HepG2 (cell line): ENCODE results near the gene ARPC1B. TPM values are rescaled to one million over a fixed set of nuclear protein-coding genes. Genes with fewer than 3 reads are reported as not detected.

Experiments used
- GABPB1 ChIP-seq: IDR thresholded peaks from 2 replicates; pipeline ENCODE4 v1.6.1; 2016; ENCODE audit warnings: mild to moderate bottlenecking, missing genetic modification reagents, moderate library complexity, missing compliant biosample characterization
- KDM3A ChIP-seq: IDR thresholded peaks from 2 replicates; pipeline ENCODE4 v1.6.1; 2018; ENCODE audit warnings: low read depth, missing compliant biosample characterization
- PITX1 ChIP-seq: sonication (generic); formaldehyde crosslinking; IDR thresholded peaks from 2 replicates; pipeline ENCODE4 v1.5.1; 2020; ENCODE audit warnings: mild to moderate bottlenecking, missing genetic modification reagents
- RARA ChIP-seq: IDR thresholded peaks from 2 replicates; pipeline ENCODE4 v1.6.1; 2016; ENCODE audit warnings: missing genetic modification reagents, missing compliant biosample characterization
- SP4 ChIP-seq: sonication (generic); formaldehyde crosslinking; IDR thresholded peaks from 2 replicates; pipeline ENCODE4 v1.8.1; 2023; ENCODE audit warnings: mild to moderate bottlenecking, missing genetic modification reagents
- SPEN ChIP-seq: sonication (generic); formaldehyde crosslinking; IDR thresholded peaks from 2 replicates; pipeline ENCODE4 v1.5.1; 2020; ENCODE audit warnings: low read depth, mild to moderate bottlenecking, missing genetic modification reagents
- TEAD2 ChIP-seq: sonication (generic); formaldehyde crosslinking; IDR thresholded peaks from 2 replicates; pipeline ENCODE4 v1.9.0; 2021; ENCODE audit warnings: missing genetic modification reagents
- ZBTB7A ChIP-seq: sonication (generic); formaldehyde crosslinking; IDR thresholded peaks from 2 replicates; pipeline ENCODE4 v1.8.0; 2022; ENCODE audit warnings: mild to moderate bottlenecking, missing genetic modification reagents
- ZNF460 ChIP-seq: sonication (generic); formaldehyde crosslinking; IDR thresholded peaks from 2 replicates; pipeline ENCODE4 v1.5.1; 2020; ENCODE audit warnings: missing genetic modification reagents, mild to moderate bottlenecking, borderline replicate concordance
- polyA plus RNA-seq, 8 experiments: library from polyadenylated mRNA; depleted of rRNA in 3 of 8; stranded (reverse) in 7 of 8; unstranded in 1 of 8; fragments of >200 nt; fragmentation: Illumina TruSeq in 4 of 8; extraction: Trizol in 4 of 8; gene quantifications; 2 replicates each; pipeline versions ENCODE4 v1.2.1 to v1.2.3, GENCODE V29; 2011 to 2016; ENCODE audit warnings: low read depth in 4 of 8, missing spikeins in 1 of 8, mixed read lengths in 1 of 8; ENCODE audit not compliant: insufficient read depth in 1 of 8
- total RNA-seq, 5 experiments: library from RNA; depleted of rRNA; stranded (reverse); fragments of >200 nt; fragmentation: Illumina TruSeq; extraction: Trizol; gene quantifications; 2 replicates each; pipeline ENCODE4 v1.2.3, GENCODE V29; 2016; ENCODE audit warnings: low read depth in 1 of 5
- TF ChIP-seq, protein P1 (sequence below): IDR thresholded peaks from 2 replicates; pipeline ENCODE4 v1.6.1; 2012; ENCODE audit warnings: low read depth, low read length, improper control_type of control experiment
- TF ChIP-seq, protein P2 (sequence below): sonication (generic); formaldehyde crosslinking; IDR thresholded peaks from 2 replicates; pipeline ENCODE4 v1.5.1; 2020; ENCODE audit warnings: mild to moderate bottlenecking, missing genetic modification reagents, borderline replicate concordance
- TF ChIP-seq, protein P3 (sequence below): sonication (generic); formaldehyde crosslinking; IDR thresholded peaks from 2 replicates; pipeline ENCODE4 v1.5.0; 2020; ENCODE audit warnings: mild to moderate bottlenecking, missing genetic modification reagents
- TF ChIP-seq, protein P4 (sequence below): conservative IDR thresholded peaks from 2 replicates; pipeline ENCODE4 v1.6.1; 2018; ENCODE audit warnings: missing genetic modification reagents

ARPC1B gene
- total and polyA plus RNA-seq, 2 of the 13 experiments (the other 11 are each of a cell fraction or from before 2014, with no cell fraction given): 72.9 to 89.1 TPM

DNA sequence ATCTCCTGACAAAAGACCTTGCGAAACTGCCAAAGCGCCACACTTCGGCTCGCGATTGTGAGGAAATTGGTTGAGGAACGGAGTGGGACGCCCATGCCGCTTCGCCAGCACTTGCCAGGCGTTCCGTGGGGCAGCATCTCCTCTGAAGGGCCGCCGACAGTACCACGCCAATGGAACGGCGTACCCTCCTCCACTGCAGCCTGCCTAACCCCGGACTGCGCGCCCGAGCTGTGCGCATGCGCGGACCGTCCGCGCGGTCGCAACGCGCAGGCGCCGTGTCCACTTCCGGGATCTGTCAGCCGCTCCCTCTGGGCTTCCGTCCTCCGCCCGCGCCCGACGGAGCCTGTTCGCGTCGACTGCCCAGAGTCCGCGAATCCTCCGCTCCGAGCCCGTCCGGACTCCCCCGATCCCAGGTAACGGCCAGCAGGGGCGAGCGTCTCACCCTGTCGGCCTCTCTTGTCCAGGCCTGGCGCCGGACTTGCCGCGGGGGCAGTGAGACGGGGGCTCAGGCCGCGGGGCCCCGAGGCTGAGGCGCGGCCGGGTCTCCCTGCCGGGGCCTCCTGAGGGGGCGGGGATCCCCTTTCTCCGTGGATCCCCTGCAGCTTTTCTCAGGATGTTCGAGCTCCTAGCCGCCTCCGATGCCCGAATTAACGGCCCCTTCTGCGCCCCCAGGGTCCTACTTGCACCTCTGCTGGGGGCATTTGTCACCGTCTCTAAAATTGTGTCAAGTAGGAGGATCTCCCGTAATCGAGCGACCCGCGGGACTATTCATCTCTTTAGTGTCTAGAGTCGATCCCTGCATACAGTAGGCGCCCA, 48.7 kb upstream of the ARPC1B start, which contains the start of gene ARPC1A (continued):
- TF ChIP-seq, protein P1, sequence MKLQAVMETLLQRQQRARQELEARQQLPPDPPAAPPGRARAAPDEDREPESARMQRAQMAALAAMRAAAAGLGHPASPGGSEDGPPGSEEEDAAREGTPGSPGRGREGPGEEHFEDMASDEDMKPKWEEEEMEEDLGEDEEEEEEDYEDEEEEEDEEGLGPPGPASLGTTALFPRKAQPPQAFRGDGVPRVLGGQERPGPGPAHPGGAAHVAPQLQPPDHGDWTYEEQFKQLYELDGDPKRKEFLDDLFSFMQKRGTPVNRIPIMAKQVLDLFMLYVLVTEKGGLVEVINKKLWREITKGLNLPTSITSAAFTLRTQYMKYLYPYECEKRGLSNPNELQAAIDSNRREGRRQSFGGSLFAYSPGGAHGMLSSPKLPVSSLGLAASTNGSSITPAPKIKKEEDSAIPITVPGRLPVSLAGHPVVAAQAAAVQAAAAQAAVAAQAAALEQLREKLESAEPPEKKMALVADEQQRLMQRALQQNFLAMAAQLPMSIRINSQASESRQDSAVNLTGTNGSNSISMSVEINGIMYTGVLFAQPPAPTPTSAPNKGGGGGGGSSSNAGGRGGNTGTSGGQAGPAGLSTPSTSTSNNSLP: no peak
- TF ChIP-seq, protein P2, sequence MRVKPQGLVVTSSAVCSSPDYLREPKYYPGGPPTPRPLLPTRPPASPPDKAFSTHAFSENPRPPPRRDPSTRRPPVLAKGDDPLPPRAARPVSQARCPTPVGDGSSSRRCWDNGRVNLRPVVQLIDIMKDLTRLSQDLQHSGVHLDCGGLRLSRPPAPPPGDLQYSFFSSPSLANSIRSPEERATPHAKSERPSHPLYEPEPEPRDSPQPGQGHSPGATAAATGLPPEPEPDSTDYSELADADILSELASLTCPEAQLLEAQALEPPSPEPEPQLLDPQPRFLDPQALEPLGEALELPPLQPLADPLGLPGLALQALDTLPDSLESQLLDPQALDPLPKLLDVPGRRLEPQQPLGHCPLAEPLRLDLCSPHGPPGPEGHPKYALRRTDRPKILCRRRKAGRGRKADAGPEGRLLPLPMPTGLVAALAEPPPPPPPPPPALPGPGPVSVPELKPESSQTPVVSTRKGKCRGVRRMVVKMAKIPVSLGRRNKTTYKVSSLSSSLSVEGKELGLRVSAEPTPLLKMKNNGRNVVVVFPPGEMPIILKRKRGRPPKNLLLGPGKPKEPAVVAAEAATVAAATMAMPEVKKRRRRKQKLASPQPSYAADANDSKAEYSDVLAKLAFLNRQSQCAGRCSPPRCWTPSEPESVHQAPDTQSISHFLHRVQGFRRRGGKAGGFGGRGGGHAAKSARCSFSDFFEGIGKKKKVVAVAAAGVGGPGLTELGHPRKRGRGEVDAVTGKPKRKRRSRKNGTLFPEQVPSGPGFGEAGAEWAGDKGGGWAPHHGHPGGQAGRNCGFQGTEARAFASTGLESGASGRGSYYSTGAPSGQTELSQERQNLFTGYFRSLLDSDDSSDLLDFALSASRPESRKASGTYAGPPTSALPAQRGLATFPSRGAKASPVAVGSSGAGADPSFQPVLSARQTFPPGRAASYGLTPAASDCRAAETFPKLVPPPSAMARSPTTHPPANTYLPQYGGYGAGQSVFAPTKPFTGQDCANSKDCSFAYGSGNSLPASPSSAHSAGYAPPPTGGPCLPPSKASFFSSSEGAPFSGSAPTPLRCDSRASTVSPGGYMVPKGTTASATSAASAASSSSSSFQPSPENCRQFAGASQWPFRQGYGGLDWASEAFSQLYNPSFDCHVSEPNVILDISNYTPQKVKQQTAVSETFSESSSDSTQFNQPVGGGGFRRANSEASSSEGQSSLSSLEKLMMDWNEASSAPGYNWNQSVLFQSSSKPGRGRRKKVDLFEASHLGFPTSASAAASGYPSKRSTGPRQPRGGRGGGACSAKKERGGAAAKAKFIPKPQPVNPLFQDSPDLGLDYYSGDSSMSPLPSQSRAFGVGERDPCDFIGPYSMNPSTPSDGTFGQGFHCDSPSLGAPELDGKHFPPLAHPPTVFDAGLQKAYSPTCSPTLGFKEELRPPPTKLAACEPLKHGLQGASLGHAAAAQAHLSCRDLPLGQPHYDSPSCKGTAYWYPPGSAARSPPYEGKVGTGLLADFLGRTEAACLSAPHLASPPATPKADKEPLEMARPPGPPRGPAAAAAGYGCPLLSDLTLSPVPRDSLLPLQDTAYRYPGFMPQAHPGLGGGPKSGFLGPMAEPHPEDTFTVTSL (CRISPR knock-in tag): no peak
- TF ChIP-seq GABPB1 (CRISPR knock-in tag): peak; percentile 96
- 0 out of 2 replicates have a peak, but pooled peaks have one; percentile 15 for TF ChIP-seq RARA (CRISPR knock-in tag)
- TF ChIP-seq, protein P3, sequence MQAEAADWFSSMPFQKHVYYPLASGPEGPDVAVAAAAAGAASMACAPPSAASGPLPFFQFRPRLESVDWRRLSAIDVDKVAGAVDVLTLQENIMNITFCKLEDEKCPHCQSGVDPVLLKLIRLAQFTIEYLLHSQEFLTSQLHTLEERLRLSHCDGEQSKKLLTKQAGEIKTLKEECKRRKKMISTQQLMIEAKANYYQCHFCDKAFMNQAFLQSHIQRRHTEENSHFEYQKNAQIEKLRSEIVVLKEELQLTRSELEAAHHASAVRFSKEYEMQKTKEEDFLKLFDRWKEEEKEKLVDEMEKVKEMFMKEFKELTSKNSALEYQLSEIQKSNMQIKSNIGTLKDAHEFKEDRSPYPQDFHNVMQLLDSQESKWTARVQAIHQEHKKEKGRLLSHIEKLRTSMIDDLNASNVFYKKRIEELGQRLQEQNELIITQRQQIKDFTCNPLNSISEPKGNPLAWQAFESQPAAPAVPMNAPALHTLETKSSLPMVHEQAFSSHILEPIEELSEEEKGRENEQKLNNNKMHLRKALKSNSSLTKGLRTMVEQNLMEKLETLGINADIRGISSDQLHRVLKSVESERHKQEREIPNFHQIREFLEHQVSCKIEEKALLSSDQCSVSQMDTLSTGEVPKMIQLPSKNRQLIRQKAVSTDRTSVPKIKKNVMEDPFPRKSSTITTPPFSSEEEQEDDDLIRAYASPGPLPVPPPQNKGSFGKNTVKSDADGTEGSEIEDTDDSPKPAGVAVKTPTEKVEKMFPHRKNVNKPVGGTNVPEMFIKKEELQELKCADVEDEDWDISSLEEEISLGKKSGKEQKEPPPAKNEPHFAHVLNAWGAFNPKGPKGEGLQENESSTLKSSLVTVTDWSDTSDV (CRISPR knock-in tag): no peak
- no peak; the same call in 1 of the 2 replicates for TF ChIP-seq ZNF460 (CRISPR knock-in tag)
- peak; percentile 98 for TF ChIP-seq SPEN (CRISPR knock-in tag)
- TF ChIP-seq, protein P4, sequence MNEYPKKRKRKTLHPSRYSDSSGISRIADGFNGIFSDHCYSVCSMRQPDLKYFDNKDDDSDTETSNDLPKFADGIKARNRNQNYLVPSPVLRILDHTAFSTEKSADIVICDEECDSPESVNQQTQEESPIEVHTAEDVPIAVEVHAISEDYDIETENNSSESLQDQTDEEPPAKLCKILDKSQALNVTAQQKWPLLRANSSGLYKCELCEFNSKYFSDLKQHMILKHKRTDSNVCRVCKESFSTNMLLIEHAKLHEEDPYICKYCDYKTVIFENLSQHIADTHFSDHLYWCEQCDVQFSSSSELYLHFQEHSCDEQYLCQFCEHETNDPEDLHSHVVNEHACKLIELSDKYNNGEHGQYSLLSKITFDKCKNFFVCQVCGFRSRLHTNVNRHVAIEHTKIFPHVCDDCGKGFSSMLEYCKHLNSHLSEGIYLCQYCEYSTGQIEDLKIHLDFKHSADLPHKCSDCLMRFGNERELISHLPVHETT: peak; percentile 89
- peak; percentile 27; the same call in 1 of the 2 replicates for TF ChIP-seq ZBTB7A (CRISPR knock-in tag)
- no peak for TF ChIP-seq KDM3A
- TF ChIP-seq SP4 (CRISPR knock-in tag): peak; percentile 54; the same call in 1 of the 2 replicates
- peak; percentile 69; the same call in 1 of the 2 replicates for TF ChIP-seq TEAD2 (CRISPR knock-in tag)
- TF ChIP-seq PITX1 (CRISPR knock-in tag): peak; percentile 40; the same call in 1 of the 2 replicates
